TTC549 (cell line): ENCODE results near the gene GREB1.

ENCODE experiments used
- FAIRE-seq: peaks from 2 replicates; lab custom pipeline; 2012; peaks lifted over from hg19 to GRCh38; lab: Jason Lieb, UNC

The GREB1 gene

DNA sequence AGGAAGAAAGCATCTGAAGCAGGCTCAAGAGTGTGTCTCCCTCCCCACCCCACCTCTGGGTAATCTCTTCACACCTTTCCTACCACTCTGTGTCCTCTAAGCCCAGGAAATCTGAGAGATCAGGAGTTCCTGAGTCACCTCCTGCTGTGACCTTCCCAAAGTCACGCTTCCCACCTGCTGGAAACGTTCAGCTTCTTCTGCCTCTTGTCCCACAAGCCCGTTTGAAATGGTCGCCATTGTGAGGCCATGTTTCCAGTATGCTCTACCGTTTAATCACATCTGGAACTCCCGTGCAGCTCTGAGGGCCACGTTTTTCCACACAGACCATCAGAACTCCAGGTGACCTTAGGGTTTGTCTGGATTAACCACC lies 25.9 kb downstream of the GREB1 start:
- no peak for FAIRE-seq

DNA sequence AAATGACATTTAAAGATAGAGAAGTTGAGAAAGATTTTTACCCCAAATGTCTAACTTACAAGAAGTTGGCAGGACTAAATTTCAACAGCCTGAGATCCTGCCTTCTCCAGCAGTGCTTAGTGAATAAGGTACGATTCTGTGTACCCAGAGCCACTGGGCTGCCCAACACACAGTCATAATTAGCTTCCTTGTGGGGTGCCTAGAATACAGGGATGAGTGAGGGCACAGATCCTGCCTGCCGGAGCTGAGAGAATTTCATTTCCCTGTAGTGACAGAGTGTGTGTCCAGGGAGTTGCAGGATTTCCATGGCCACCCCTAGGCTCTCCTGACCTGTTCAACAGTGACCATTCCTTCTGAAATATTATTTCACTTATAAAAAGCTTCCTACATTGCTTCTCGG lies 27.0 kb downstream of the GREB1 start:
- no peak for FAIRE-seq

DNA sequence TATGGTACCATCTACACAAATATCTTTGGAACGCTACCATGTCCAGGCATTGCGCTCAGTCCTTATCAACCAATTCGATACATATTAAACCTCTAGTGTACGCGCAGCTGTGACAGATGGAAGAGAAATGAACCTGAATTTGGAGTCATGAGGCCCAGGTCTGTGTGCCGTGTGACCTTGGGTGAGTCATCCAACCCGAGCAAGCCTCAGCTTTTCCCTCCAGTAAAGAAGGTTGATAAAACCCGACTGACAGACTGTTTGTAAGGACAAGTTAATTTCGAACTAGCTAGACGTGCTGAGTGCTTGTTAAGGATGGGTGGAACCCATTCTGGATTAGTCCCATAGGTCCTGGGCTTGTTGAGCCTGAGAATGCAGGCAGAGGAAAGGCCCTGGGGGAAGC lies 28.2 kb downstream of the GREB1 start:
- FAIRE-seq, result no peak

DNA sequence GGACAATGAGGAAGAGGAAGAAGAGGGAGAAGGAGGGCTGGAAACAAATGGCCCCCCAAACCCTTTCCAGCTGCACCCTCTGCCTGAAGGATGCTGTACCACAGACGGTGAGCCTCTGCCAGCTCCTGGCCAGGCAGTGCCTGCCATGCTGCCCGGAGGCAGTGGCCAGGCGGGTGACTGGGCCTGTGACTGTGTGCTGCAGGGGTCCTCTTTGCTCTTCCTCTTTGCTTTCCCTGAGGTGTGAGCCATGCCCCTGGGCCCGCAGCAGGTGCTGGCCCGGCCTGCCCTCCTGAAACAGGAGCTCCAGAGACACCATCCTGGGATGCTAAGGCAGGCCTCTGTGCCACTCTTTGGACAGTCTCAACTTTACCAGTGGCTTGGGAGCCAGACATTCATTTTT lies 28.6 kb downstream of the GREB1 start:
- no peak for FAIRE-seq

DNA sequence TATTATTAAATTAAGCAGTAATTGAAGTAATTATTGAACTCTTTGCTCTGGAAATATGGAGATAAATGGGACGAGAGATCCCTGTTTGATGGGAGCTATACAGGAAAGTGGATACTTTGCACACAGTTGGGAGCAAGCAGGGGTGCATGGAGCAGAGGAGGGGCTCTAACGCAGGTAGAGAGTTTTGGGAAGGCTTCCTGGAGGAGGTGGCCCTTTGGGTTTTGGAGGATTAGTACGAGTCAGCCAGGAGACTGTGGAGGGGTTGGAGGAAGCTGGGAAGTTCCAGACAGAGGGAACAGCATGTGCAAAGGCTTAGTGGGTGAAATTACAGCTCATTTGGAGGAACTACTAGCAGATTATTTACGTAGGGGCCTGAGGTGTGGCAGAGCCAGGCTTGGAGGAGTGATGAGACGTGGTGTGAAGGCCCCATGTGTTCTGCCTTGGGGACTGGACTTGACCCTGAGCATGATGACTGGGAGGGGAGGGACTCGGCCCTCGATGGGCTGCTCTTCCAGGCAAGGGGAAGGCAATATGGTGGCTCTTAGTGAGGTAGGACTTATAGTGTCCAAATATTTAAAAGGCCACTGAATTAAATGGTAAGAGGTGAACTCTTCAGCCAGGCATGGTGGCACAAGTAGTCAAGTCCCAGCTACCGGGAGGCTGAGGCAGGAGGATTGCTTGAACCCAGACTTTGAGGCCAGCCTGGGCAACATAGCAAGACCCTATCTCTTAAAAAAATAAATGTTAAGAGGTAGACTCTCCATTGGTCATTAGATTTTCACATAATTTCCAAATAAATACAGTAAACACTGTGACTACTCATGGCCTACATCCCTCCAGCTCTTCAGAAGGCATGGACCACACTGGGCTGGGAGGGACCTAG lies 30.2 kb downstream of the GREB1 start:
- no peak for FAIRE-seq

DNA sequence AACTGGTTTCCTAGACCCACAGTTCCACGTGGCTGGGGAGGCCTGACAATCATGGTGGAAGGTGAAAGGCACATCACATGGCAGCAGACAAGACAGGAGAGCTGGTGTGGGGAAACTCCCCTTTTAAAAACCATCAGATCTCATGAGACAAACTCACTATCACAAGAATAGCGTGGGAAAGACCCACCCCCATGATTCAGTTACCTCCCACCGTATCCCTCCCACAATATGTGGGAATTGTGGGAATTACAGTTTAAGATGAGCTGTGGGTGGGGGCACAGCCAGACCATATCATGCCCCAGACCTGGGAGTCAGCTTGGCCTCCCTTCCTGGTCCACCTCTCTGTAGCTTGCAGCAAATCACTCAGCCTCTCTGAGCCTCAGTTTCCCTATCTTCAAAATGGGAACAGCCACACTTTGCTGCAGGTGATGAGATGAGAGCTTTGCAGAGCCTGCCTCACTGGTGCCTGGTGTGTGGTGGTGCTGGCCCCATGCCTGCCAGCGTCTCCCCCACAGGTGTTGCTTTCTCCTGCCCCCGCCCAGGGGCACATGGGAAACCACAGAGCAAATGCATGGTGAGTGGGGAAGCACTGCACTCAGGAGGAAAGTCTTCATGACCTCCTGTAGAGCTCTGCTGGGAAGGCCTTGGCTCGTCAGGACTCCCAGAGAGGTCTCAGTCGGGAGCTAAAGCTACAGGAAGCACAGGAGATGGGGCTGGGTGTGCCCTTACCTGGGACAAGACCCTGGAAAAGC lies 31.1 kb downstream of the GREB1 start:
- FAIRE-seq, result no peak

DNA sequence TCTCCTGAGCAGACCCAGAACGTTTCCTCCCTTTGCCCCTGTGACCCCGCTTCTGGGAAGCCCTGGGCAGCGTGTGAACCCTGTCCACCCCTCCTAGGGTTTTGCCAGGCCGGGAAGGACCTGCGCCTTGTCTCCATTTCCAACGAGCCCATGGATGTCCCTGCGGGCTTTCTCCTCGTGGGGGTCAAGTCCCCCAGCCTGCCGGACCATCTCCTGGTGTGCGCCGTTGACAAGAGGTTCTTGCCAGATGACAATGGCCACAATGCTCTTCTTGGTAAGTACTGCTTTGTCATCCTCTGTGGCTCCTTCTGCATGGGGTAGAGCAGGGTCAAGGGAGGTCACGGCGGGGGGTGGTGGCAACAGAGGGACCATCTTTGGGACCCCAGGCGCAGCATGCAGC lies 32.5 kb downstream of the GREB1 start:
- FAIRE-seq, result no peak

DNA sequence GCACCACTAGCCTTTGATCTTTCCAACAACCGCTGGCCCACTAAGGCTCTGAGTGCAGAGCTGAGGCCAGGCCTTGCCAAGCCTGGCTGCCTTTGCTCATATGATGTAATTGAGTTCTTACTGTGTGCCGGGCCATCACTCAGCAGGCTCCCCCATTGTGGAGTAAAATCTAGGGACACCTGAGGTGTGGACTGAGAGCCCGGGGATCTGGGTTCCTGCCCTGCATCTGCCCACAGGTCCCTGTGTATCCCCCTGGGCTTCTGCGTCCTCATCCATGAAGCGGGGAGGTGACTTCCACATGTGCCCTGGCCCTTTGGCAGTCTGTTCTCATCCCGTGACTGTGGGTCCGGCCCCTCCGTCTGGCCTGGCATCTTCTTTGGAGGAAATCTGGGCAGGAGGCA lies 33.8 kb downstream of the GREB1 start:
- no peak for FAIRE-seq

DNA sequence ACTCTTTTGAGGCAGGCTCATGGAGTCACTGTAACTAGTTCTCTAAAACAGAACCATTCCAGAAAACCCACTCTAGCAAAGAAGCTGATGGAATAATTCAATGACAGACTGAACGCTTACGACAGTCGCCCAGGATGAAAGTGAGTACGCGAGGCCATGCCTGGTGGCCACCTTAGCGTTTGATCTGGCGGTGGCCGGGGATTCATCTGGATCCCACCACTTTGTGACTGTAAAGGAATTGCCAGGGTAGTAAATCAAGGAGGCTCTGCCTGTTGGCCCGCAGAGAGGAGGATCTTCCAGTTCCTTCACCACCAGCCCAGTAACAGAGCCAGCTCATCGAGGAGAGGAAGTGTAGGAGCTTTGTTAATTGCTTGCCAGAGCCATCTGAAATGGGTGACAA lies 34.6 kb downstream of the GREB1 start:
- no peak for FAIRE-seq

DNA sequence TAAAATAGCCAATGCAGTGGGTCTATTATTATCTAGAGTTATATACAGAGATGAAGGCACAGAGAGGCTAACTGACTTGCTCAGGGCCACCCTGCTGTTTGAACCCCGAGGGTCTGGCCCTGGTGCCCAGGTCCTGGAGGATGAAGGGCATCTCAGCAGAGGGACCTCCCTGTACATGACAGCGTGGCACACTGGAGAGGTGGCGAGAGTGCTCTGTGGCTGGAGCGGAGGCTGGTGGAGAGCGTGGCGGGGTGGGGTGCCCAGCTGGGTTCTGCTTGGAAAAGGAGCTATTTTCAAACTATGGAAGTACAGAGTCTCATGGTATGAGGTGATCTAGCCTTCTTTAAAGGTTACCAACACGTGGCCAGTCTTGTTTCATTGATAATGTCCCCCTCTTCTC lies 35.8 kb downstream of the GREB1 start:
- no peak for FAIRE-seq

DNA sequence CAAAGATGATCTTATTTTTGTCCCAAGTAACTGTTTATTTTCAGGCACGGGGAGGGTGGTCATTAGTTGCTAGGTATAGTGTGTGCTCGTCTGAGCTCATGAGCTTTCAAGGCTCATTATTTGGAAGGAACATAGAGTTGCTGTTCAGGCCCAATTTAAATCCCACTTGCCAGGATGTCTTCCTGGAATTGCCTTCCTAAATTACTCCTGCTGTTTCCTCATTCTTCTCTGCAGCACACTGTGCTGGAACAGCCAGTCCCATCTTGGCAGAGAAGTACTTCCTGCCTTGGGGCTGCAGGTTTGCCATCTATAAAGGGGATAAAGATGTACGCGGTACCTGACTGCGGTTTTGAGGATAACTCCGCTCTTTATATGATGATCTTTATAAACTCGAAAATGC lies 37.3 kb downstream of the GREB1 start:
- no peak for FAIRE-seq

DNA sequence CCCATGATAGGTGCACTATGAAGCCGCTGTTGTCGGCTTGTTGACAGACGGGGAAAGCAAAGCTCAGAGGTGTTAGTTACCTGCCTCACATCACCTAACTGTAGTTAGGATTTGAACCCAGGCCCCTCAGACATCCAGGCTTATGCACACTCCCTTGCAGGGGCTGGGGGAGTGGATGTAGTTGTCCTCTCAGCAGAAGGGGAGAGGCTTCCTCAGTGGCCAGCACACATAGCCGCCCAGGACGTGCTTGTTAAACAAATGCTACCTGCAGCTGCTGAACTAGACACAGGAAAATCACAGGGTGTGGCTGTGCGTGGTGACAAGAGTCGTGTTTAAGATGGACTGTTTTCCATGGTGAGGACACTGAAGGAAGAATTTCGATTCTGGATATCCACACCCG lies 39.2 kb downstream of the GREB1 start:
- FAIRE-seq, result no peak

DNA sequence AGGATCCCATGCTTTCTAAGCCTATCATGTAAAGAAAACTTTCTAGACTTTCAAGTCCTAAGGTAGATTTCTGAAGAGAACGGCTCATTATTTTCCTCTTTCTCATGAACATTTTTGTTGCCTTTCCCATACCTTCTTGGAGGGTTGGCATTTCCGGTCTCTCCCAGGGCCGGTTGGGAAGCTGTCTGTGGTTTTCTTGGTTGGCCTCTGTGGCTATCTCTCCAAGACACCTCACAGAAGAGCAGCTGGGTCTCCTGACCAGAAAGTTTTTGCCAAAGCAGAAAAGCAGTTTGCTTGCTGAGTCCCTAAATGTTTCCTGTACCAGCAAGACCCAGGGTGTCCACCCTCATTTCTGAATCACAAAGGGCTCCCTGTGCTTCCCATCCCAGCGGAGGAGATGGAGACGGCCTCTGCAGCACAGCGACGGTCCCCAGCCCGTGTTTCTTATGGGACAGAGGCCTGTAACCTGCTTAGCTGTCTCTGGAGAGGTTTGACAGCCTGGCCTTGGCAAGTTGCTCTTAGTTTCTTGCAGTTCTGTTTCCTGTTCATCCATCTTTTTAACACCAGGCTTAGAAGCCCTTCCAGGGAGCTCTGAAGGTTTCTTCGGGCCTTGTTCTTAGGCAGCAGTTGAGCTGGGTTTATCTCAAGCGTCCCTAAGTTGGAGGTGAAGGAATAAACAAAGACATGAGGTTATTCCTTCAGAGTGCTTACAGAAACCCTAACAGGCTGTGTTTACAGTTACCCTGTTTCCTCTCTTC lies 39.8 kb downstream of the GREB1 start:
- no peak for FAIRE-seq

DNA sequence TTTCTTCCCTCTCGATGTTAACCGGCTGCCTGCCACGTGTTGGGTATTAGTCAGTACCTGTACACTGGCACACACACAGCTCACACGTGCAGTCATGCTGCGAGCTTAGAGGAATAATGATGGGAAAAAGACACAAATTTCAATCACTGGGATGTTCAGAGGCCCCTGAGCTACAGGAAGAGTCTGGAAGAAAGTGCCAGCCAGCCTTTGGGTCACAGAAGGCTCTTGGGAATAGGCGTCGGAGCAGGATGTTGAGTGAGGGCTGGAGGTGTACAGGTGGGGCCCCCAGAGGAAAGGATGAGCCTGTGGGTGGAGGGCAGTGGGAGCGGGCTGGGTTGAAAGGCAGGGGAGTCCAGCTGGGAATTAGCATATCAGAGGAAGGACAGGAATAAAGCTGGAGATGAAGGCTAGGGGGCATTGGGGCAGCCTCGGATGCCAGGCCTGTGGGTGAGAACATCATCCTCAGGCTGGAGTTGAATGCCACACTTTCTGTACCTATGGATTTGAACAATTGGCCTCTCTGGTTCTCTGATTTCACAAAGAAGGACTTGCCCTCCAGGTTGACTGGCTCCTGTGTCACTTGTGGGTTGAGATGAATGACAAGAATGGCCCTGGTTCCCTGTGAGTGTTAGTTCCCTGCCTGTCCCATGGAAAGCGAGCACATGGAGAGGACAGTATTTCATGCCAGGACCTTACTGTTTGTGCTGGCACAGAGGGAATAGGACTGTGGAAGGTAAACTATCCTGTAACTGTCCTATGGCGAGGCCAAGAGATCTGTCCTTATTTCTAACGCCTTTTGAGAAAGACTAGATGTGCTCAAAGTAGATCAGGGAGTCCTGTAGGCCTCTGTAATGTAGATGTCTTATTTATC lies 40.6 kb downstream of the GREB1 start:
- no peak for FAIRE-seq

DNA sequence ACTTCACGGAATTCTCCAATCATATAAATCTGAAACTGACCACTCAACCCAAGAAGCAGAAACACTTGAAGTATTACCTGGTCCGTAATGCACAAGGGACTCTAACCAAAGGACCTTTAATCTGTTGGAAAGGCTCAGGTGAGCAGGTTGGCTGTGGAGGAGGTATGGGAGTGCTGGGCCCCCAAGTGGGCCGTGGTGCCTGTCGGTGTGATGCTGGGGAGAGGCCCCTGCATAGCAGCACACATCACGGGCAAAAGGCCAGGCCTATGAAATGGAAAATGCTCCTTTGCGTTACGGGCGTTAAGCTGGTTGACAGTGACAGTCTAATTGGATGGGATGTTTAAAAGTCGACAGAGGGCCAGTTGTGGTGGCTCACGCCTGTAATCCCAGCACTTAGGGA lies 42.6 kb downstream of the GREB1 start:
- no peak for FAIRE-seq

DNA sequence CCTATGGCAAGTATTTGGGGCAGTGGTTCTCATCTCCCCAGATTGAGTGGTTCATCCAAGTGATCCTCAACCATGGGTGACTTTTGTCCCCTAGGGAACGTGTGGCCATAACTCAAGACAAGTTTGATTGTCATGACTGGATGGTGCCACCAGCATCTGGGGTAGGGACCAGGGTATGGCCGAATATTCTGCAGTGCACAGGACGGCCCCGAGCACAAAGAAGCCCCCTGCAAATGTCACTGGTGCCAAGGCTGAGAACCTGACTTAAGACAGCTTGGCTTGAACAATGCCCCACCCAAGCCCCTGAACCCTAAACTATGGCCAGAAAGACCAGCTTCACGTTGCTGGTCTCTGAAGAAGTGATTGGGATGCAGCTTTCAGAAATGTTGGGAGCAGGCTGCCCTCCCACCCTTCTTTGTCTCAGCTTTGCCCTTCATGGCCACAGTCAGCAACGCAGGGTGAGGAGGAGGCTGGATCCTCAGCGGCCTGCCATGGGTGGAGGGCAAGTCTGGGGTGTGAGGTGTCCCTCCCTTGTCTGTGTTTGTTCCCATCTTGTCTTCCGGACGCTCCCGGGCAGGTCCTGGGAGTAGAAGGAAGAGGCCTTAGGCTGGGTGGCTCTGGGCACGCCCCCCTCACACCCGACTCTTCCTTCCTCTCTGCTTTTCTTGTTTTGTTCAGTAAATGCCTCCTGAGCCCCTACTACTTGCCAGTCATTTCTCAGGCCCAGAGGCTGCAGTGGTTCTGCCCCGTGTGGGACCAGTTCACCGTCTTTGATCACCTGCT lies 43.4 kb downstream of the GREB1 start:
- FAIRE-seq, result no peak

DNA sequence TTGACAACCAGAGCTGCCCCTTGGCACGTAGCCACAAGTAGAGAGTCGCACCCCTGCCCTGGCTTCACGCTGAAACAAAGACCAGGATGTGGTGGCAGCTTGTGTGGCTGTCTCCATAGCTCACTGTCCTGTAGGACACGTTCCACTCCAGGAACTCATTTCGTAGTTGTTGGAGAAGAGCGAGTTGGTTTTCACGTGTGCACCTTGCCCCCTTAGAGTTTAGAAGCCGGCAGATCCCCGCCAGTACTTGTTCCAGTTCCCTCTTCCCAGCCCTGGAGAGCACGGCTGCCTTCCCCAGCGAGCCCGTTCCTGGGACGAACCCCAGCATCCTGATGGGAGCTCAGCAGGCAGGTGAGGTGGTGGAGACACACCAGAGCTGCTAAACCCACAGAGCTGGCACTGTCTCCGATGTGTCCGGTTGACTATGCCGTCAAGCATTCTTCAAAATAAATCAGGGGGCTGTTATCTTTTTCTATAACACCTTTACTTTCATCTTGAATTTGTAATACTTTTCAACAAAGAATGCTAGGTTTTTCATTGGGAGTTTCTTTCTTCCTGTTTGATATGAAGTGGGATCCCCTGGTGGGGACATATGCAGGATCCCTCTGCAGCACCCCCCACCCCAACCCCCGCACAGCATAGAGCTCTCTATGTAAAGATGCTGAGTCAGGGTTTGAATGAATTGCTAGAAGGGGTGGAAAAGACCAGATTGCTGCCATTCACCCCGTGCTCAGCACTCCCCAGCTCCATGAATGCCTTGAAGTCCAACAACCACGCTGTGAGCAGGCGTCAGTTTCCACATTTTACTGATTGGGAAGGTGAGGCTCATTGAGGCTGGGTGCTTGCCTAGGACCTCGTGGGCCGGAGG lies 44.5 kb downstream of the GREB1 start:
- no peak for FAIRE-seq

DNA sequence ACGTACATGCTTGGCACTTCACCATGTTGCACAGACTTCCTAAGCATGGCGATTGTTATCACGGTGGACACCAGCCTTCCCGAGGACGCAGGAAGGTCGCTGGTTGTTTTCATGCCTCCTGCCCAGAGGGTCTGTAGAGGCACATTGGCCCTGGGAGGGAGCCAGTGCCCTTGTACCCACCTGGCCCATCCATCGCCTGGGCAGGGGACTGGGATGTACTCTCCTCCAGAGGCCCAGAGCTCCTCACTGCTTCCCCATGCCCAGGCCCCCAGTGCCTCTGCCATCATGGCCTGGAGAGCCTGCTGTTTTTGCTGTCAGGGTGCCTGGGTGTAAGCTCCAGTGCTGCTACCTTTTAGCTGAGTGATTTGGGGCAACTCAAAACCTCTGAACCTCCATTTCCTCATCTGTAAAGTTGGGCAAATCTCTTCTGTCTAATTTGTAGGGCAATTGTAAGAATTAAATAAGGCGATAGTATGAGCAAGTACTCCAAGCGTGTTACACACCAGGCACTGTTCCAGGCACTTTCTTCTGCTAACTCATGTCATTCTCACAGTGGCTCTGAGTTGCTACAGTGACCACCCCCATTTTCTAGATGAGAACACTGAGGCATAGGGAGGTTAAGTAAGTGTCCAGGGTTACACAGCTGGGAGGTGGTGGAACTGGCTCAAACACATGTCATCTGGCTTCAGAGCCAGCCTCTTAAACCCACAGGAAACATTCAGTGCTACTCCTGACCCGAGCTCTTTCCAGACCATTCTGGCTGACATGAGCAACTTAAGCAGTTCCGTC lies 45.3 kb downstream of the GREB1 start:
- FAIRE-seq, result no peak

DNA sequence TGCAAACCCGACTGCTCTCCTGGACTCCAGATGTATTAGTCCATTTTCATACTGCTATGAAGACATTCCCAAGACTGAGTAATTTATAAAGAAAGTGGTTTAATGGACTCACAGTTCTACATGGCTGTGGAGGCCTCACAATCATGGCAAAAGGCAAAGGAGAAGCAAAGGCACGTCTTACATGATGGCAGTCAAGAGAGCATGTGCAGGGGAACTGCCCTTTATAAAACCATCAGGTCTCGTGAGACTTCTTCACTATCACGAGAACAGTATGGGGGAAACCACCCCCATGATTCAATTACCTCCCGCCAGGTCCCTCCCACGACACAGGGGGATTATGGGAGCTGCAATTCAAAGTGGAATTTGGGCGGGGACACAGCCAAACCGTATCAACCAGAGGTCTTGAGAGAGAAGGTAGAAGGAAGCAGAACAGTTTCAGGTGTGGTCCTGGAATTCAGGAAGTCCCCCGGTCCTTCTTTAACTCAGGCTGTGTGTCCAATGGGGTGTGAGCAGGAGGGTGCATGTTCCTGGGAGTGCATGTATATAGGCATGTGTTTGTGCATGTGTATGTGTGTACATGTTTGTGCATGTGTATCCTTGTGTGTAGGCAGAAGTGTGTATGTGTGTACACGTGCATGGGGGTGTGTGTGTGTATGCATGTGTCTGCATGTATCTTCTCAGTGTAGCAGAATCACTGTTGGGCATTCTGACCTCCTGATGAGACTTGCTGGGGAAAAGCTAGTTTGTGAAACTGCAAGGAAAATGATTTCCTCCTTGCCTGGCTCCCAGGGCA lies 46.2 kb downstream of the GREB1 start:
- no peak for FAIRE-seq
